SU-DHL-6 (cell line): ENCODE data around the gene SLC7A6.

ENCODE experiments used
- CTCF ChIP-seq: fragments of 200-600 bp; sonication (generic); IDR thresholded peaks from one replicate; pipeline ENCODE4 v1.5.1; 2017; ENCODE audit warnings: antibody characterized with exemption, mild to moderate bottlenecking, low read length, moderate library complexity; ENCODE audit not compliant: insufficient read depth, poor library complexity, severe bottlenecking
- EZH2phosphoT487 ChIP-seq: fragments of 200-600 bp; sonication (generic), shearing (Covaris generic); conservative IDR thresholded peaks from 2 replicates; pipeline ENCODE4 v1.6.1; 2018; ENCODE audit warnings: mild to moderate bottlenecking, antibody characterized with exemption, low read length, moderate library complexity, mixed read lengths

GRCh38 chr16:68236137-68236825, 28.0 kb upstream of the SLC7A6 start:
- TF ChIP-seq CTCF (no peak), EZH2phosphoT487 (no peak)
